Measurements from ENCODE around the gene ID2. TPM values are rescaled to one million over a fixed set of nuclear protein-coding genes. Genes with fewer than 3 reads are reported as not detected.
A peak's percentile ranks its signal among the peaks of the same experiment; 100 is the strongest.

Gene ID2
- total RNA-seq, 1 donor from 2014 or later: 34.9 TPM

GRCh38 chr2:8669157-8669817, 12.6 kb upstream of the ID2 start:
- DNase-seq (ENCODE audit: low read depth in 2 of 2): no peak

GRCh38 chr2:8670580-8670979, 11.3 kb upstream of the ID2 start:
- no peak for DNase-seq (ENCODE audit: low read depth in 2 of 2)

- DNase-seq (ENCODE audit: low read depth in 2 of 2): no peak
Measured at GRCh38 chr2:8671176-8671575, 10.7 kb upstream of the ID2 start.

GRCh38 chr2:8671802-8672201, 10.1 kb upstream of the ID2 start:
- no peak for DNase-seq (ENCODE audit: low read depth in 2 of 2)

- no peak for DNase-seq (ENCODE audit: low read depth in 2 of 2)
Measured at GRCh38 chr2:8672940-8673339, 8.9 kb upstream of the ID2 start.

- DNase-seq (ENCODE audit: low read depth in 2 of 2): no peak
Measured at GRCh38 chr2:8673381-8673780, 8.5 kb upstream of the ID2 start.

GRCh38 chr2:8674420-8675009, 7.3 kb upstream of the ID2 start:
- no peak for DNase-seq (ENCODE audit: low read depth in 2 of 2)

- no peak for DNase-seq (ENCODE audit: low read depth in 2 of 2)
Measured at GRCh38 chr2:8675543-8675942, 6.3 kb upstream of the ID2 start.

- DNase-seq (ENCODE audit: low read depth in 2 of 2): peak in 1 of 2 donors; percentile 48
Measured at GRCh38 chr2:8676191-8676920, 5.5 kb upstream of the ID2 start.

GRCh38 chr2:8676921-8677645, 4.8 kb upstream of the ID2 start:
- DNase-seq (ENCODE audit: low read depth in 2 of 2): no peak

- DNase-seq (ENCODE audit: low read depth in 2 of 2): peak in 1 of 2 donors; percentile 53
Measured at GRCh38 chr2:8677646-8678592, 3.9 kb upstream of the ID2 start.

- peak; percentile 87 to 96 for DNase-seq (ENCODE audit: low read depth in 2 of 2)
Measured at GRCh38 chr2:8678731-8679566, 2.9 kb upstream of the ID2 start.

GRCh38 chr2:8679567-8679826, 2.4 kb upstream of the ID2 start:
- no peak for DNase-seq (ENCODE audit: low read depth in 2 of 2)

- DNase-seq (ENCODE audit: low read depth in 2 of 2): peak in 1 of 2 donors; percentile 53
Measured at GRCh38 chr2:8679827-8680731, 1.8 kb upstream of the ID2 start.

GRCh38 chr2:8680822-8681760, 765 bp upstream of the ID2 start:
- peak in 1 of 2 donors; percentile 64 for DNase-seq (ENCODE audit: low read depth in 2 of 2)

GRCh38 chr2:8682719-8683667, 1.1 kb downstream of the ID2 start:
- DNase-seq (ENCODE audit: low read depth in 2 of 2): peak in 1 of 2 donors; percentile 37

GRCh38 chr2:8684540-8684877, 2.7 kb downstream of the ID2 start:
- no peak for DNase-seq (ENCODE audit: low read depth in 2 of 2)
